Measurements from ENCODE around the gene NF2.

The NF2 gene

DNA sequence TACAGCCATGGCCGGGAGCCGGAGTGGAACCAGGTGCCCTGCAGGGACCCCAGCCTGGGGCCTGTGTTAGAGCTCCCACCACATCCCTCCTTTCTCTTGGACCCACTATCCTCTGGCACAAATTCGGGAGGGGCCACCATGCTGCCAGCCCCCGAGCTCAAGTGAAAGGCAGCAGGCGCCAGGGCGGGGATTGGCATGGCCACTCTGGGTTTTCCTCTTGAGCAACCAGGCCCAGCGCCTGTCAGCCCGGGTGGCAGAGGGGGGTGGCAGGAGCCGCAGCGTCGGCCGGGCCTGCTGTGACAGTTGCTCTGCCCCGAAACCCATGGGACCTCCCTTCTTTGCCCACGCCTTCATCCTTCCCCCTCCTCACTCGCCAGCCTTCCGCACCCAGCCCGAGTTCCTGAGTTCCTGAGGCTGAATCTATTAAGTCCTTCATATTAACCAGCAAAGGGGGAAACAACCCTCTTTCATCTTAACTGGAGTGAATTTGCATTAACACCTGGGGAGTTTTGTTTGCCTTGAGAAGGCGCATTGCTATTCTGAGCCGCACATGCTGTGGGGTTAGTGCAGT, 99.6 kb downstream of the NF2 start:
- no peak for DNase-seq (ENCODE audit: low read depth)

GRCh38 chr22:29703569-29704195, 100.2 kb downstream of the NF2 start:
- no peak for DNase-seq (ENCODE audit: low read depth)

DNA sequence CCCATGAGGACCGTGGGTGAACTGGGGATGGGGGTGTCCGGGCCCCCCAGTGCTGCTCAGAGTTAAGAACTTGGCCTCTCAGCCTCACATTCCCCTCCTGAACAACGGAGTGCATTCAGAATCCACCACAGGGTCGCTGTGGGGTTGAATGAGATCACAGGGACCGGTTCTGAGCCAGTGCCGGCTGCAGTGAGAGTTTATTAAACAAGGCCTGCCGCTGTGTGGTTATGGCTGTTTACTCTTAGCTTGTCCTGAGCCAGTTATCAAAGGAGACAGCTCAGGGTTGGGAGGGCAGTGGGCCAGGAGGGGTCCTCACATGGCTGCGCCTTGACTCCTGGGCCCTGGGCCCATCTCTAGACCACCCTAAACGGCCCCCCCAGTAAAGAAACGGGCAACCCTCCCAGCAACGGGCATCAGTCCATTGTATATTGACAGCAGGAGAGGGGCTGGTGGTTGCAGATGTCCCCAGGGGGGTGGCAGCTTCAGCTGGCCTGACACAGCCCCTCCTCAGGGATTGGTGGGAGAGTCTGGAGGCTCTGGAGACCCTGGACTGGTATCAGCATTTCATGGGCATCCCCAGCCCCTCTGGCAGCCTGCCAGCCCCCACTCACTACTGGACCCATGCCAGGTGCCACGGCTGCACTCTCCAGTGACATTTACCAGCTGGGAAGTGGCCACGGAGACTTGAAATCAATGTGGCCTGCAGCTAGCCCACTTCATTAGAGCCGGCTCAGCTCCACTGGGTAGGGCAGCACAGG, 101.3 kb downstream of the NF2 start:
- DNase-seq (ENCODE audit: low read depth): no peak

DNA sequence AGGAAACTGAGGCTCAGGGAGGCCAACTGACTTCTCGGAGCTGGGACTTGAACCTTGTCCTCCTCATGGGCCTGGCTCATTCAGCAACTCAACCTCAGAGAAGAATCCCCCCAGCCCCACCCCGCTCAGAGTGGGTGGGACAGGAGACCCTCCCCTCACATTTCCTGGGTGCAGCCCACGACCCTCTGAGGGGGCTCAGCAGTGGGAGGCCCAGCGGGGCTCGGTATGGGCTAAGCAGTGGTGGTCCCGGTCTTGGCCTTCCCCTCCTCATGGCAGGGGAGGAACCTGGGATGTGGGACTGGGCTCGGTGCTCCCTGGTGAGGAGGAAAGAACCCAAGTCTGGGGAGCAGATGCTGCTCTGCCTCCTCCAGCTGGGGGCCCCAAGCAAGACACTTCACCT, 102.2 kb downstream of the NF2 start:
- DNase-seq (ENCODE audit: low read depth): no peak

DNA sequence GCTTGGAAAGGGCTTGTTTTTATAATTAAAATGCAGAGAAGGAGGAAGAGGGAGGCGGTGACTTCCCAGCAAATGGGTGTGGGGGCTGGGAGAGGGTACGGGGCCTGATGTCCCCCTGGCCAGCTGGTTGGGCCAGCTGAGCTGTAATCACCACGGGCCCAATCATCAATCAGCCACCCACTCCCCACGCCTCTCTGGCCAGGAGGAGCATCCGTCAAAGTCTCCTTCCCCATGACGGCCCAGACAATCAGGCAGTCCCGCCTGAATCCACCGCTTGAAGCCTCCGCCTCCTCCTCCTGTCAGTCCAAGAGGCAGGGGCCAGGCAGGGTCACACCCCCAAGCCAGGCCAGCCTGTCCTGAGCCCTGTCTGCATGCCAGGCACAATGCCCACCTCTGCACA, 103.1 kb downstream of the NF2 start:
- DNase-seq (ENCODE audit: low read depth): no peak

DNA sequence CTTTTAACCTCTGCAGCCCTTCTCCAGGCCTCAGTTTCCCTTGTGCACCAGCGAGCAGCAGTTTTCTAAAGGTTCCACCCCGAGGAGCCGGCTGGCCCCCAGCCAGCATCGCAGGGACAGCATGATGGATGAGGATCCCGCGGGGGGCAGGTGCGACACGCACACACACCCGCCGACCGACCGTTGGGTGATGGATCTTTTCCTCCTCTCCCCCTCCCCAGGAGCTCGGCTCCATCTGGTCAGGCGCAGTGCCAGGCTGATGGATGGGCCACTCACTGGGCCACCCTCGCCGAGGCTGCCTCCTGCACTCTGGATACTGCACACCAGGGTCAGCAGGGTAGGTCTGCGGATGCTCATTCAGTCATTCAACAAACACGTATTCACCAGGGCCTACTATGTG, 103.6 kb downstream of the NF2 start:
- no peak for DNase-seq (ENCODE audit: low read depth)

GRCh38 chr22:29707471-29707870, 104.0 kb downstream of the NF2 start:
- no peak for DNase-seq (ENCODE audit: low read depth)

- no peak for DNase-seq (ENCODE audit: low read depth)
Observed at GRCh38 chr22:29710193-29710592, 106.8 kb downstream of the NF2 start.

GRCh38 chr22:29710922-29711593, 107.6 kb downstream of the NF2 start:
- no peak for DNase-seq (ENCODE audit: low read depth)

DNA sequence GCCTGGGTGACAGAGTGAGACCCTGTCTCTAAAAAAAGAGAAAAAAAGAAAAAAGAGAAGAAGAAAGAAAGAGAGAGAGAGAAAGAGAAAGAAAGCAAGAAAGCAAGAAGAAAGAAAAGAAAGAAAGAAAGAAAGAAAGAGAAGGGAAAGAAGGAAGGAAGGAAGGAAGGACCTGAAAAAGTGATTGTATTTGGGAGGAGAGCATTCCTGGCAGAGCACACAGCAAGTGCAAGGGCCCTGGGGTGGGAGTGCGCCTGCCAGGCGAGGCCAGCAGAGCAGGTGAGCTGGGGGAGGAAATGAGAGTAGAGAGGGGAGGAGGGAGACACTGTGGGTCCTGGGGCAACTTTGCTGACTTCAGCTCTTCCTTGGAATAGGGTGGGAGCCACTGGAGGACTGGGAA, 108.7 kb downstream of the NF2 start:
- no peak for DNase-seq (ENCODE audit: low read depth)

- DNase-seq (ENCODE audit: low read depth): no peak
Observed at GRCh38 chr22:29713156-29713727, 109.8 kb downstream of the NF2 start.

GRCh38 chr22:29715240-29715639, 111.8 kb downstream of the NF2 start:
- DNase-seq (ENCODE audit: low read depth): no peak

- DNase-seq (ENCODE audit: low read depth): no peak
Observed at GRCh38 chr22:29715705-29716104, 112.3 kb downstream of the NF2 start.

GRCh38 chr22:29716814-29717545, 113.5 kb downstream of the NF2 start:
- no peak for DNase-seq (ENCODE audit: low read depth)

DNA sequence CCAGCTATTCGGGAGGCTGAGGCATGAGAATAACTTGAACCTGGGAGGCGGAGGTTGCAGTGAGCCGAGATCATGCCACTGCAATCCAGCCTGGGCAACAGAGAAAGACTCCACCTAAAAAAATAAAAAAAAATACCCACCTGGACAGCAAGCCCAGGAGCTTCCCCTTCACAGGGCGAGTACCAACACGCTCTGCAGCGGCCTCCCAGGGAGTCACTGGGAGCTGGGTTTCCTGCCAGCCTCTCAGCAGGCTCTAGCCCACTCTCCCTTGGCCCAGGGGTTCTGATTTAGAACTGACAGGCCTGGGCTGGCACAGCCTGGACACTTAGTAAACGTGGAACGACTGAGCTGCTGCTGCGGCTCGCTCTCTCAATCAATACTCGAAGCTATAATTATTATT, 114.4 kb downstream of the NF2 start:
- DNase-seq (ENCODE audit: low read depth): no peak

DNA sequence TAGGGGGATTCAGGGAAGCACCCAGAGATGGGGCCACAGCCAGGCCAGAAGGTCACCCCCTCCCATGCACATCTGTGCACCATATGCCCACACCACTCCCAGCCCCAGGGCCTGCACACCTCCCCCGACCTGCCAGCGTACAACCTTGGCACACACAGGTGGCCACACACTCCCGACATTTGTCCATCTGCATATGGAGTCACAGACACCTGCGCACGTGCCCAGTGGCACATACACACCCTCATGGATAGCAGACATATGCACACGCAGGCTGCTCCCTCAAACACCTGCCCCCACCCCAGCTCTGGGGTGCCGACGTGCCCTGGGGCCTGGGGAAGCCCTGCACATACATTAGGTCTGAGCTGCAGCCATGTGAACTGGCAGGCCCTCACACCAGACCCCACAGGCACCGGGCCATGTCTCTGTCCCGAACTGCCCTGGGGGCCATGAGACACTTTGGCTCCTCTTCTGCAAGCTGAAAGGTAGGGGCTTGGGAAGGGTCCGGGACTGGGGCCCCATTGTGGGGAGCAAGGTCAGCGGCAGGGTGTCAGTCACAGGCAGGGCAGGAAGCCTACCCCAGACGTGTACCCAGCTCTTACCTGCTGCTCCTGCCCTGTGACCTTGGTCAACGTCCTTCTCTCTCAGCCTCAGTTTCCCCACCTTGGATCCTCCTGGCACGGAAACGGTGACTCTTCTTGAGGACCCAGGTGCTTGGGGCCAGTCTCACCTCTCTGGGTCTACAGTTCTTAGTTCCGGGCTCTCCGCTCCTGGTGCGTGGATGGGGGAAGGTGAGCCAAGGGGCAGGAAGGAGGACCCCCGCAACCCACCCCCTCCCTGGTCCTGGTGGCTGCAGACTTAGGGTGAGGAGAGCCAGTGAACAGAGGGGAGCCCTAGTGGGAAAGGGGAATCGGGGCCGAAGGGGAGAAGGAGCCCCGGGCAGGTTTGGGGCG, 115.8 kb downstream of the NF2 start:
- no peak for DNase-seq (ENCODE audit: low read depth)

DNA sequence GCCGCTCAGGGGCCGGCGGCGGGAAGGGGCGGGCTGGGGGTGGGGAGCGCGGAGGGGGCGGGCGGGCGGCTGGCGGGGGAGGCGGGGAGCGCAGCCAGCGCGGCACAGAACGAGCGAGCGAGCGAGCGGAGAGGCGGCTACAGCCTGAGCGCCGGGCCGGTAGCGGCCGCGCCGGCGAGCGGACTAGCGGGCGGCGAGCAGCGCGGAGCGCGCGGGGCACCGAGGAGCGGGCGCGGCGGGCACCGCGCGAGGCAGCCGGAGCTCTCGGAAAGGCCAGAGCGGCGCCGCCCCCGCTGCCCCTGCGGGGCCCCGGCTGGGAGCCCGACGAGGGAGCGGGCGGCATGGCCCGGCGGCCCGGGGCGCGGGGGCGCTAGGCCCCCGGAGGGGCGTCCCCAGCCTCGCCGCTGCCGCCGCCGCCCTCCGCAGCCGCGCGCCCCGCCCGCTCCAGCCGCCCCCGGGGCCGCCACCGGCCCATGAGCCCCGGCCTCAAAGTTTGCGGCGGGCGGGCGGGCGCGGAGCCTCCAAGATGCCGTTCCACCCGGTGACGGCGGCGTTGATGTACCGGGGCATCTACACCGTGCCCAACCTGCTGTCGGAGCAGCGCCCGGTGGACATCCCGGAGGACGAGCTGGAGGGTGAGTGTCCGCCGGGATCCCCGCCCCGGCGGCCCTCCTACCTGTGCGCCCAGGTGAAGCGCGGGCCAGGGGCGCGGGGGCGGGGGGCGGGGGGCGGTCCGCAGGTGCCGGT, 116.6 kb downstream of the NF2 start, which contains the start of gene CABP7:
CABP7 (plus strand) TSS at position 105 of the 747 bp plus-strand sequence; CDS start at position 527, 422 bp downstream.
- no peak for DNase-seq (ENCODE audit: low read depth)

DNA sequence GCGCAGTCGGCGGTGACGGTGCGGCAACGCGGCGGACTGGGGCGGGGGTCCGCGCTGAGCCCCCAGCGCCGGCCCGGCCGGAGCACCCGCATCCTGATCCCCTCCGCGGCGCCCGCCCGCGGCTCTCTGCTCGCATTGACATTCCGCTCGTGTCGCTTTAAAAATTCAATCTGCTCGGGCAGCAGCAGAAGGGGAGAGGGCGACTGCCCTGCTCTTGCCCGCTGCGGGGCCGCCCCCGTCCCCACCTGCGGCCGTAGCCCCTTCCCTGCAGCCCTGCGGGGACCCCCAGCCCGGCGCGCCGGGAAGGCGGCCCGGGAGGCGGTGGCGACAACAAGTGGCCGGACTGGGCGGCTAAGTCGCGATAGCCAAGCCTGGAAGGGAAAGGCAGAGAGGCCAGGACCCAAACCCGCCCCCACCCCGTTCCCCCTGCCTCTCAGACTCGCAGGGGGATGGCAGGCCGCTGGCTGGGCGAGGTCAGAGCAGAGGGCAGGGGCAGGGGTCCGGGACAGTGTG, 117.4 kb downstream of the NF2 start:
- DNase-seq (ENCODE audit: low read depth): no peak

DNA sequence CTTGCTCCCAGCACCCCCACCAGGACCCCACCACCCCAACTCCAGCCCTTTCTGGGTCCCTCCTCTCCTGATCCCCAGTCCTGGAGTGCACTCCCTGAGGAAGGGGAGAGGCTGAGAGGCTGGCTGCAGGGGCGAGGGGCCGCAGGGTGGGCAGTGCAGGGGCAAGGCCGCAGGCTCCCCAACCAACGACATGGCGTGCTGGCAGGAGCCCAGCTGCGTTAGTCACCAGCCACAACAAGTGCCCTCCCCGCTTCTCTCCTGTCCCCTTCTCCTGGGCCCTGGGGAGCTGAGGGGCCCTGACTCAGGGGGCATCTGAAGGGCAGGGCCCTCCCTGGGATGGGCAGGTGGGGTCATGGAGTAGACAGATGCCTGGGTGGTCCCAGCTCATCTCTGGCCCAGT, 118.7 kb downstream of the NF2 start:
- DNase-seq (ENCODE audit: low read depth): no peak

- no peak for DNase-seq (ENCODE audit: low read depth)
Observed at GRCh38 chr22:29722587-29722986, 119.2 kb downstream of the NF2 start.

Data from stimulated activated CD8-positive, alpha-beta memory T cell treated with anti-CD3 and anti-CD28 coated beads, Interleukin-12 subunit alpha, Interleukin-12 subunit beta, amount 100 ng/mL, for 4 hours (primary cell).